C4-2B (cell line): ENCODE data around the gene UBAP1L.
"Not testable (repeated sequence)": the region's sequence is repeated elsewhere in the genome, so short reads cannot be mapped to it uniquely, and the experiment has no call there.

Experiments
- H3K27ac ChIP-seq: fragments of 450-650 bp; 2 replicates; pipeline ENCODE4 v1.5.1; 2017
- ZFX ChIP-seq: fragments of 450-650 bp; IDR thresholded peaks from 2 replicates; pipeline ENCODE4 v1.6.1; 2017
- TF ChIP-seq, protein P1 (sequence below): fragments of 450-650 bp; conservative IDR thresholded peaks from 2 replicates; pipeline ENCODE4 v1.5.1; 2017; ENCODE audit warnings: mild to moderate bottlenecking

UBAP1L gene

DNA sequence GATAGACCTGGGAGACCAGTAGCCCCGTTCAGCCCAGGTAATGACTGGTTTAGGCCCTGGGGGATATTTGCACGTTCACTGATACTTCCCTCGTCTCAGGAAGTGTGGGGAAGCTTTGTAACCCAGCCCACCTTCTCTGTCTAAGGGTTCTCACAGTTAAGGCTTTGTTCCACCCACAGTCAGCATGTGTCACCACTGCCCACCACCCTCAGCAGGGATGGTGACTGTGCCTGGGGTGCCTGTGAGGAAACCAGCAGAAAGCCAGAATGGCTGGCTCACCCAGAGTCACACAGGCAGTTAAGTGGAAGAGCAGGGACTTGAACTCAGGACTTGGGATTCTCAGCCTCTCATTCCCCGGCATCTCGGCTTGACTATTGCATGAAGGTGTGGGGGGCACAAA is 33.2 kb downstream of the UBAP1L start:
- no peak overlapping the region for H3K27ac ChIP-seq
- TF ChIP-seq, protein P1, sequence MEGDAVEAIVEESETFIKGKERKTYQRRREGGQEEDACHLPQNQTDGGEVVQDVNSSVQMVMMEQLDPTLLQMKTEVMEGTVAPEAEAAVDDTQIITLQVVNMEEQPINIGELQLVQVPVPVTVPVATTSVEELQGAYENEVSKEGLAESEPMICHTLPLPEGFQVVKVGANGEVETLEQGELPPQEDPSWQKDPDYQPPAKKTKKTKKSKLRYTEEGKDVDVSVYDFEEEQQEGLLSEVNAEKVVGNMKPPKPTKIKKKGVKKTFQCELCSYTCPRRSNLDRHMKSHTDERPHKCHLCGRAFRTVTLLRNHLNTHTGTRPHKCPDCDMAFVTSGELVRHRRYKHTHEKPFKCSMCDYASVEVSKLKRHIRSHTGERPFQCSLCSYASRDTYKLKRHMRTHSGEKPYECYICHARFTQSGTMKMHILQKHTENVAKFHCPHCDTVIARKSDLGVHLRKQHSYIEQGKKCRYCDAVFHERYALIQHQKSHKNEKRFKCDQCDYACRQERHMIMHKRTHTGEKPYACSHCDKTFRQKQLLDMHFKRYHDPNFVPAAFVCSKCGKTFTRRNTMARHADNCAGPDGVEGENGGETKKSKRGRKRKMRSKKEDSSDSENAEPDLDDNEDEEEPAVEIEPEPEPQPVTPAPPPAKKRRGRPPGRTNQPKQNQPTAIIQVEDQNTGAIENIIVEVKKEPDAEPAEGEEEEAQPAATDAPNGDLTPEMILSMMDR: no peak
- TF ChIP-seq ZFX: no peak

DNA sequence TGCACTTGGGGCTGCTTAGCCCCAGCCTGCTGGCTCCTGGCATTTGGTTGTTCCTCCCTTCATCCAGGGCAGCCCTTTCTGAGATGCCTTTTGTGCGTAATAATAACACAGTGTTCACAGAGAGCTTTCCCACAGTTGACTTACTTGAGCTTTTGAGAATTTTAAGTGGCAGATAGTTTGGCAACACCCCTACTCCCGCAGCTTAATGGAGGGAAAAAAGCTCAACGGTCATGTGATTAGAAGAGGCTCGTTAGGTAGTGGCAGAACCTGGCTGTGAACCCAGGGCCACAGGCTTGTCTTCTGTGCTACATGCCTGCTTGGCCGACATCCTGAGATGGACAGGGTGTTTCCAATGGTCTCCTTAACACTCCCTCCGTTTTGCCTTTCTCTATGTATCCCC is 33.7 kb downstream of the UBAP1L start:
- TF ChIP-seq, protein P1: no peak
- TF ChIP-seq ZFX: no peak
- H3K27ac ChIP-seq: no peak overlapping the region

DNA sequence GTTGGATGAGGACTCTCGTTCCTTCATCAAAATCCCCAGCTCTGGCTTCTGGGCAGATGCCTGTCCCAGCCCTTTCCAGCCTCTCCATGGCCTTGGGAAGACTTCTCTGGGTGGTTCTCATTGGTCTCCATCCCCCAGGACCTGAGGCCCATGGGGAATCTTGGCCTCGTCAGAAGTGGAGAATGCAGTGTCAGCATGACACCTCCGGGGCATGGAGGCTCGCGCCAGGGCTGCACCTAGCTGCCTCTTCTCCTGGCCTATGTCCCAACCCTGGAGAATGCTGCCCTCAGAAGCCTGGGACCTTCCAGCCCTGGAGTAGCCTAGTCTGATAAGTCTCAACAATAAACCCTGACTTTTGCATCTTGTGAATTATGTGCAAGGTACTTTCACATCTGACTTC is 35.4 kb downstream of the UBAP1L start:
- no peak for TF ChIP-seq ZFX
- TF ChIP-seq, protein P1: no peak

GRCh38 chr15:65077981-65078352 is 37.0 kb downstream of the UBAP1L start:
- TF ChIP-seq ZFX: no peak
- TF ChIP-seq, protein P1: peak; percentile 77
- H3K27ac ChIP-seq: no peak overlapping the region

More for the DNA sequence above, 35.4 kb downstream of the UBAP1L start:
- no peak overlapping the region for H3K27ac ChIP-seq

DNA sequence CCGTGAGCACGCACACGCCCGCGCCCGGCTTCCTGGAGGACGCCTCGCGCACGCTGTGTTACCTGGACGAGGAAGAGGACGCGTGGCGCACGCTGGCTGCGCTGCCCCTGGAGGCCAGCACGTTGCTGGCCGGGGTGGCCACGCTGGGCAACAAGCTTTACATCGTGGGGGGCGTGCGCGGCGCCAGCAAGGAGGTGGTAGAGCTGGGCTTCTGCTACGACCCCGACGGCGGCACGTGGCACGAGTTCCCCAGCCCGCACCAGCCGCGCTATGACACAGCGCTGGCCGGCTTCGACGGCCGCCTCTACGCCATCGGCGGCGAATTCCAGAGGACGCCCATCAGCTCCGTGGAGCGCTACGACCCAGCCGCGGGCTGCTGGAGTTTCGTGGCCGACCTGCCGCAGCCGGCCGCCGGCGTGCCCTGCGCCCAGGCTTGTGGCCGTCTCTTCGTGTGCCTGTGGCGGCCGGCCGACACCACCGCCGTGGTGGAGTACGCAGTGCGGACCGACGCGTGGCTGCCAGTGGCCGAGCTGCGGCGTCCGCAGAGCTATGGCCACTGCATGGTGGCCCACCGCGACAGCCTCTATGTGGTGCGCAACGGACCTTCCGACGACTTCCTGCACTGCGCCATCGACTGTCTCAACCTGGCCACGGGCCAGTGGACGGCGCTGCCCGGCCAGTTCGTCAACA is 37.6 kb downstream of the UBAP1L start:
- no peak overlapping the region for H3K27ac ChIP-seq
- TF ChIP-seq ZFX: no peak
- TF ChIP-seq, protein P1: no peak

GRCh38 chr15:65076486-65077290 is 38.3 kb downstream of the UBAP1L start, which contains the start of gene KBTBD13:
Gene KBTBD13 (plus strand): TSS chr15:65076746. CDS start chr15:65076816, 70 bp downstream.
- no peak within 1 kb of the TSS for H3K27ac ChIP-seq
- TF ChIP-seq, protein P1: no peak
- TF ChIP-seq ZFX: no peak

DNA sequence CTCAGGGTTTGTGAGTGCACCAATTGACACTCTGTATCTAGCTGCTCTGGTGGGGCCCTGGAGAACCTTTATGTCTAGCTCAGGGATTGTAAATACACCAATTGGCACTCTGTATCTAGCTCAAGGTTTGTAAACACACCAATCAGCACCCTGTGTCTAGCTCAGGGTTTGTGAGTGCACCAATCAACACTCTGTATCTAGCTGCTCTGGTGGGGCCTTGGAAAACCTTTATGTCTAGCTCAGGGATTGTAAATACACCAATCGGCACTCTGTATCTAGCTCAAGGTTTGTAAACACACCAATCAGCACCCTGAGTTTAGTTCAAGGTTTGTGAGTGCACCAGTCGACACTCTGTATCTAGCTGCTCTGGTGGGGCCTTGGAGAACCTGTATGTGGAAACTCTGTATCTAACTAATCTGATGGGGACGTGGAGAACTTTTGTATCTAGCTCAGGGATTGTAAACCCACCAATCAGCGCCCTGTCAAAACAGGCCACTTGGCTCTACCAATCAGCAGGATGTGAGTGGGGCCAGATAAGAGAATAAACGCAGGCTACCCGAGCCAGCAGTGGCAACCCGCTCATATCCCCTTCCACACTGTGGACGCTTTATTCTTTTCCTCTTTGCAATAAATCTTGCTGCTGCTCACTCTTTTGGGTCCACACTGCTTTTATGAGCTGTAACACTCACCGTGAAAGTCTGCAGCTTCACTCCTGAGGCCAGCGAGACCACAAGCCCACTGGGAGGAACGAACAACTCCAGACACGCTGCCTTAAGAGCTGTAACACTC is 39.2 kb downstream of the UBAP1L start:
- H3K27ac ChIP-seq: not testable (repeated sequence)

DNA sequence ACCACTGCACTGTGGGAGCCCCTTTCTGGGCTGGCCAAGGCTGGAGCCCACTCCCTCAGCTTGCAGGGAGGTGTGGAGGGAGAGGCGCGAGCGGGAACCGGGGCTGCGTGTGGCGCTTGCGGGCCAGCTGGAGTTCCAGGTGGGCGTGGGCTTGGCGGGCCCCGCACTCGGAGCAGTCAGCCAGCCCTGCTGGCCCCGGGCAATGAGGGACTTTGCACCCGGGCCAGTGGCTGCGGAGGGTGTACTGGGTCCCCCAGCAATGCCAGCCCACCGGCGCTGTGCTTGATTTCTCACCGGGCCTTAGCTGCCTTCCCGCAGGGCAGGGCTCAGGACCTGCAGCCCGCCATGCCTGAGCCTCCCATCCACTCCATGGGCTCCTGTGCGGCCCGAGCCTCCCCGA is 40.1 kb downstream of the UBAP1L start:
- not testable (repeated sequence) for H3K27ac ChIP-seq
